OCI-LY1 (cell line): ENCODE results near the gene CDH6.

Source experiments
- H2AFZ ChIP-seq: fragments of 200-600 bp; sonication (generic), shearing (Covaris generic); 2 replicates; pipeline ENCODE4 v1.6.0; 2014; ENCODE audit warnings: antibody characterized with exemption, mild to moderate bottlenecking, low read length
- H3F3A ChIP-seq: fragments of 200-600 bp; sonication (generic), shearing (Covaris generic); 2 replicates; pipeline ENCODE4 v1.6.0; 2014; ENCODE audit warnings: mild to moderate bottlenecking, antibody characterized with exemption, low read length, moderate library complexity; ENCODE audit not compliant: insufficient read depth
- H3K27ac ChIP-seq: fragments of 200-600 bp; sonication (generic); 2 replicates; pipeline ENCODE4 v1.5.1; 2014; ENCODE audit warnings: low read length, mixed run types, mild to moderate bottlenecking, low read depth; ENCODE audit not compliant: poor library complexity, severe bottlenecking
- H3K27me3 ChIP-seq: fragments of 200-600 bp; sonication (generic); 2 replicates; pipeline ENCODE4 v1.6.0; 2014; ENCODE audit warnings: antibody characterized with exemption, mild to moderate bottlenecking, low read length, moderate library complexity; ENCODE audit not compliant: insufficient read depth
- H3K36me3 ChIP-seq: fragments of 200-600 bp; sonication (generic); 2 replicates; pipeline ENCODE4 v1.6.1; 2014; ENCODE audit warnings: mild to moderate bottlenecking, antibody characterized with exemption, low read length, moderate library complexity, mixed read lengths; ENCODE audit not compliant: insufficient read depth
- H3K4me1 ChIP-seq: fragments of 200-600 bp; sonication (generic); 2 replicates; pipeline ENCODE4 v1.5.1; 2014; ENCODE audit warnings: mild to moderate bottlenecking, low read length, moderate library complexity; ENCODE audit not compliant: insufficient read depth, severe bottlenecking
- H3K4me2 ChIP-seq: fragments of 200-600 bp; sonication (generic), shearing (Covaris generic); 2 replicates; pipeline ENCODE4 v1.6.1; 2014; ENCODE audit warnings: low read length
- H3K4me3 ChIP-seq: fragments of 200-600 bp; sonication (generic); 2 replicates; pipeline ENCODE4 v1.5.1; 2014; ENCODE audit warnings: low read length, low read depth, mild to moderate bottlenecking, mixed read lengths; ENCODE audit not compliant: poor library complexity, severe bottlenecking
- H3K79me2 ChIP-seq: fragments of 200-600 bp; shearing (Covaris generic); 2 replicates; pipeline ENCODE4 v1.6.1; 2016; ENCODE audit warnings: mixed run types, low read length, mixed read lengths; ENCODE audit not compliant: insufficient read depth
- H3K9ac ChIP-seq: fragments of 200-600 bp; sonication (generic), shearing (Covaris generic); 2 replicates; pipeline ENCODE4 v1.6.1; 2014; ENCODE audit warnings: mild to moderate bottlenecking, low read length, mixed read lengths
- H3K9me2 ChIP-seq: fragments of 200-600 bp; sonication (generic), shearing (Covaris generic); 2 replicates; pipeline ENCODE4 v1.6.1; 2014; ENCODE audit warnings: low read depth, mild to moderate bottlenecking, low read length, mixed read lengths
- H3K9me3 ChIP-seq: fragments of 200-600 bp; shearing (Covaris generic); 2 replicates; pipeline ENCODE4 v1.6.1; 2014; ENCODE audit warnings: low read length, mixed read lengths
- H4K20me1 ChIP-seq: fragments of 200-600 bp; sonication (generic), shearing (Covaris generic); 2 replicates; pipeline ENCODE4 v1.6.0; 2016; ENCODE audit warnings: mild to moderate bottlenecking, low read length; ENCODE audit not compliant: insufficient read depth
- CTCF ChIP-seq: fragments of 200-600 bp; sonication (generic), shearing (Covaris generic); IDR thresholded peaks from 2 replicates; pipeline ENCODE4 v1.5.1; 2017; ENCODE audit warnings: mild to moderate bottlenecking, antibody characterized with exemption, low read length, moderate library complexity, mixed read lengths
- EZH2 ChIP-seq: fragments of 200-600 bp; sonication (generic), shearing (Covaris generic); IDR thresholded peaks from 2 replicates; pipeline ENCODE4 v1.8.0; 2017; ENCODE audit warnings: borderline replicate concordance, mixed run types, mild to moderate bottlenecking, antibody characterized with exemption, low read length, moderate library complexity, mixed read lengths

The CDH6 gene

GRCh38 chr5:31209334-31209733 is 15.8 kb downstream of the CDH6 start:
- Histone ChIP-seq H3K27me3 (no peaks in the 10 kb centered on the region), H3K4me1 (no peaks in the 10 kb centered on the region), H3K9me2 (no peaks in the 10 kb centered on the region), H3K79me2 (no peaks in the 10 kb centered on the region), H3K27ac (no peak overlapping the region), H4K20me1 (no peaks in the 10 kb centered on the region), H3K9me3 (no peaks in the 10 kb centered on the region), H3K4me2 (no peak overlapping the region), H3K9ac (no peak overlapping the region), H2AFZ (no peak overlapping the region), H3K4me3 (no peak overlapping the region), H3K36me3 (no peaks in the 10 kb centered on the region), H3F3A (no peaks in the 10 kb centered on the region)
- TF ChIP-seq CTCF (no peak), EZH2 (no peak)

GRCh38 chr5:31211098-31211497 is 17.6 kb downstream of the CDH6 start:
- Histone ChIP-seq H3K4me3 (no peak overlapping the region), H3K36me3 (no peaks in the 10 kb centered on the region), H3K9me2 (no peaks in the 10 kb centered on the region), H3K79me2 (no peaks in the 10 kb centered on the region), H3K27me3 (no peaks in the 10 kb centered on the region), H3F3A (no peaks in the 10 kb centered on the region), H4K20me1 (no peaks in the 10 kb centered on the region), H3K4me1 (no peaks in the 10 kb centered on the region), H3K9me3 (no peaks in the 10 kb centered on the region), H3K9ac (no peak overlapping the region), H2AFZ (no peak overlapping the region), H3K4me2 (no peak overlapping the region), H3K27ac (no peak overlapping the region)
- TF ChIP-seq EZH2 (no peak), CTCF (no peak)

GRCh38 chr5:31213257-31213656 is 19.8 kb downstream of the CDH6 start:
- H3K4me2 ChIP-seq, result no peak overlapping the region
- no peaks in the 10 kb centered on the region for H3K4me1 ChIP-seq
- H4K20me1 ChIP-seq, result no peaks in the 10 kb centered on the region
- H3K9ac ChIP-seq, result no peak overlapping the region
- no peaks in the 10 kb centered on the region for H3K9me3 ChIP-seq
- no peaks in the 10 kb centered on the region for H3K79me2 ChIP-seq
- no peaks in the 10 kb centered on the region for H3K36me3 ChIP-seq
- H3K4me3 ChIP-seq, result no peak overlapping the region
- TF ChIP-seq CTCF, result no peak
- no peak overlapping the region for H3K27ac ChIP-seq
- H3F3A ChIP-seq, result no peaks in the 10 kb centered on the region
- no peak overlapping the region for H2AFZ ChIP-seq
- H3K27me3 ChIP-seq, result no peaks in the 10 kb centered on the region
- H3K9me2 ChIP-seq, result no peaks in the 10 kb centered on the region
